Right forelimb (tissue), 1 donor: ENCODE results near the gene VASN.

Source experiments
- DNase-seq: peaks from one replicate; pipeline ENCODE4 v3.0.0-alpha.2; 2018

VASN gene

DNA sequence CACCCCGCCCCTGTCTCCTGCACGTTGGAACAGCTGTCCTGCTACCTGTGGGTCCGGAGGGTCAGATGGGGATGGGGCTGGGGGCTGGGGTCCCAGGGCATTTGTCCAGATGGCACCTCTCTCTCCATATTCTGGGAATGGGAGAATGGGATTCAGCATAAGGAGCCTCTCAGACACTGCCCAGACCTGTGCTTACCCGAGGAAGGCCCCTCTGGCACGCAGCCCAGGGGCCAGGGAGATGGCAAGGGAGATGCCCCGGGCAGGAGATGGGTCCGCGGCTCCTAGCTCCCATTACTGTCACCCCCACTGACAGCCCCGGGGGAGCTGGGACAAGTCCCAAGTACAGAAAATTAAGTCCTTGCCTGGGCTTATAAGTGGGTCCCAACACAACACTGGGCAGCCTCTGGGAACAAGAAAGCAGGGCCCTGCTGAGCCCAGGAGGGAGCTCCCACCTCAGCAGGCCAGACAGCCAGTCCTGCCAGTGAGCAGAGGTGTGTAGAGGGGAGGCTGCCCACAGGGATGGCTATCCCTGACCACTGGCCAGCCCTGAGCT lies 1.8 kb downstream of the VASN start:
- DNase-seq = peak; percentile 55

DNA sequence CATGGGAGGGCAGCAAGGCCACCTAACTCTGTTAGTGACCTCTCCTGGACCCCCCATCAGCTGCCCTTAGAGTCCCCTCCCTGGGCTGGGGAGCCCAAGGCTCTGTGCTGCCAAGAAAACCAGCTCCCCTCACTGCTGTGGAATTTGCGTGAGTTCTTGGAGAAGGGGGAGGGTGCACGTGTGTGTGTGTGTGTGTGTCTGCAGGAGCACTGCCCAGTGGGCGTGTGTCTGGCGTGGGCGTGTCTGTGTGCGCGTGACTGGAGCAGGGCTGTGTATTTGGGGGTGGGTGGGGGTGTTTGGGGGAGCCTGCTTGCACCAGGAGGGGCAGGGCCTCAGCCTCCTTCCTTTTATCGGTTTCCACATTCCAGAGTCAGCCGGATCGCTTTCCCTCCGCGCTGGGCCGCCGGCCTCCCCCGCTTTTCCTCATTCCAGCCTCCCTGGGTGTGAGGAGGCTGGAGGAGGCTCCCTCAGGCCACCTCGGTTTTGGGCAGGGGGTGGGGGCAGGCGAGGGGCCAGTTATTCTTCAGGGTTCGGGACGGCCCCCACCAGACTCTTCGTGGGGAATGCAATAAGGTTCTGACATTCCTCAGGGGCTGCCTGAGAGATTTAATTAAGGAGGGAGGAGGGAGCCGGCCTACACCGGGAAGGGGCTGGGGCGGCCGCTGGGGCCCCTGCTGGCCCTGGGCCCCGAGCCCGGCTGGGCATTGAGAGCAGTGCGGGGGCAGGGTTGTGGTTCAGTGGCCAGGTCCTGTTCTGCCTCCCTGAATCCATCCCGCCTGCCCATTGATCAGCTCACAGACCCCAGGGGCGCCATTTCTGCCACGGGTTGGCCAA lies 2.5 kb downstream of the VASN start:
- peak; percentile 90 for DNase-seq

GRCh38 chr16:4375717-4376116 lies 4.1 kb downstream of the VASN start:
- DNase-seq = no peak

DNA sequence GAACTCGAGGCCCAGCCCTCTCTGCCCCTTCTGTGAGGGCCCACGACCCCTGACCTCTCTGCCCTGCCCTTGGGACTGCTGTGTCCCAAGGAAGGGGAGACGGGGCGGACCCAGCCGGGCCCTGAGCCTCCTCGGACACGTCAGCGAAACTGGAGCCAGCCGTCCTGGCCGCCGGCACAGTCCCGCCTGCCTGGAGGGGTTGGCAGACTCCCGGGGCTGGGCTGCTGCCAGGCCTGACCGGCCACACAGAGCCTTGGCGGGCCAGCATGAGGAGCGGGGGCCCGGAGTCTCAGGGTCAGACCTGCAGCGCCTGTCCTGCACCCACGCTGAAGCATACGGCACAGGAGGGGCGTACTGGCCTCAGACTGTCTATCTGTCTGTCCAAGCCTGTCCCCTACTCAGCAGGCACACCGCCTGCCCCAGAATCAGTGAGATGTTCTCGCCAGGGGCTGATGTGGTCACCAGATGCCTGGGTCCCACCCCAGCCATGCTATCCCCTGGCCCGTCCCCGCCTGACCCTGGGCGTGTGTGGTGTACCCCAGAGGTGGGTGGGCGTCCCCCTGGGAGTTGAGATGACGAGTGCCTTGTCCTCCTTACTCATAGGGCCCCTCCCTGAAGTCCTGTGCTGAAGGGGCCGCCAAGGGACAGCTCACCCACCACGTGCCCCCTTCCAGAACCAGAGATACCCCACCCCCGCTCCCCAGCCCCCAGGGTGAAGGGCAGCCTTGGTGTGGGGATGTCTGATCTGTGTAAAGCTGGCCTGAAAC lies 4.7 kb downstream of the VASN start:
- peak; percentile 91 for DNase-seq

GRCh38 chr16:4376893-4377572 lies 5.4 kb downstream of the VASN start:
- DNase-seq = no peak

DNA sequence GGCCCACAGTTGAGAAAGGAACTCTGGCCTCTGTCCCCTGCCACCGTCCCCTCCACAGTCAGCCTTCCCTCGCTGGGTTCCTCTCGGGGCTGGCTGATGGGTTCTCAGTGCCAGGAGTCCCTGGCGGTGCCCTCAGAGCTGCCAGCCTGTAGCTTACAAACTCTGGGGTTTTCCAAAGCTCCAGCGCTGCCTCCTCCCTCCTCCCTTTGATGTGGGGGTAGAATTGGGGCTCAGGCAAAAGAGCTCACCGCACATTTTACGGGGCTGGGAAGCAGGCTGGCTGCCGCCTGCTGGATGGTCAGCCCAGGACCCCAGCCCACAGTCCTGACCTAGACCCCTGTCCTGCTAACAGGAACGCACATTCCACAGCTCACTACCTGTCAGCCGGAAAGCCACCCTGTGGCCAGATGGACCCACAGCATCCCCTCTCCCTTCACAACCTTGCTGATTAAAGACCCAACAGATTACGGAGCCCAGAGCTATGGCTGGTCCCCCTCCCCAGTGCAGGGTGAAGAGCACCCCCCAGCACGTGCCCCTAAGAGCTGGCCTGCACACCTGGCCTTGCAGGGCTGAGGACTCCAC lies 6.0 kb downstream of the VASN start:
- DNase-seq = no peak

DNA sequence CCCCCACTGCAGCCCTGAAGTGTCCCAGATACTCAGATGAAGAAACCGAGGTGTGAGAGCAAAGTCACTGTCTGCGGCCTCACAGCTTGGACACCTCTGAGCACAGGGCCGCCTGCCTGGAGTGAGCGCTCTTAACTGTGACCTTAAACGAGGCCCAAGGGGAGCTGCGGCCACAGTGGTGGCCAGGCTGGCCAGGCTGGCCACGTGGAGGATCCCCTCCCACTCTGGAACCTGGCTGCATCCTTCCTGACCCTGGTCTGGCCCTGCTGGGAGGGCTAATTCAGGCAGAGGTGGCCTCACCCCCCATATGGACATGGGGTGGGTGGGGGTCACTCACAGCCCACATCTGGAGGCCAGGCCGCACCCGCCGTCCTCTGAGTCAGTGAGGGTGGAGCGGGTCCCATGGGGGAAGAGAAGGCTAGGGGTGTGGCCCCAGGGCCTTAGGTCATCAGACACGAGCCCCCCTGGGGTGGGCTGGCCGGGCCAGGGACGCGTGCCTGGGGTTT lies 6.6 kb downstream of the VASN start:
- DNase-seq = no peak

DNA sequence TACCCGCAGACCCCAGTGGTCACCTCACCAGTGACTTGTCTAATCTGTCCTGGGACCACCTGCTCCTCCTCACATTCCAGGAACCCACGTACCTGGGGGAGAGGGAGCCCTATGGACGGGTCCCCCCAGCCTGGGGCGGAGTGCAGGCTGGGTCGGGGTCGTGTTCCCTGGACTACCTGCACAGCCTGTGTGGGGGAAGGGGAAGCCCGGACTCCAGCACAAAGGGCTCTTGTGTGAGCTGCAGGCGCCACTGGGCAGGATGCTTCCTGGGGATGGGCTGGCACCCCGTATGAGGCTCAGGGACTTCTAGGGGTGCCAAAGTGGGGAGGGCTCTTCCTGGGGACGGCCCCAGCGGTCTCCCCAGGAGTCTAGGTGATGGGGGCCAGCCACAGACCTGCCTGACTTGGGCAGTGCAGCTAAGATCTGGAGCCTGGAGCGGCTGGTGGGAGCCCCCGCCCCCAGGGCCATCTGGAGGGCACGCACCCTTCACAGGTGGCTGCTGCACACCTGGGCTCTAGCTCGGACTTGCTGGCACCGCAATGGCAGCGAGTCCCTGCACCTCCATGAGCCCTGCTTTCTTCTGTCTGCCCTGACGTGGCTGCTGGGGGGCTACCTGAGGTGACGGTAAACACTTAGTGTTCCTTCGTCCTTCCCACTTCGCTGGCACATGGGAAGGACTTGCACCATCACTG lies 7.5 kb downstream of the VASN start:
- no peak for DNase-seq

- DNase-seq = peak; percentile 79
Observed at GRCh38 chr16:4380119-4381063, 8.7 kb downstream of the VASN start.

DNA sequence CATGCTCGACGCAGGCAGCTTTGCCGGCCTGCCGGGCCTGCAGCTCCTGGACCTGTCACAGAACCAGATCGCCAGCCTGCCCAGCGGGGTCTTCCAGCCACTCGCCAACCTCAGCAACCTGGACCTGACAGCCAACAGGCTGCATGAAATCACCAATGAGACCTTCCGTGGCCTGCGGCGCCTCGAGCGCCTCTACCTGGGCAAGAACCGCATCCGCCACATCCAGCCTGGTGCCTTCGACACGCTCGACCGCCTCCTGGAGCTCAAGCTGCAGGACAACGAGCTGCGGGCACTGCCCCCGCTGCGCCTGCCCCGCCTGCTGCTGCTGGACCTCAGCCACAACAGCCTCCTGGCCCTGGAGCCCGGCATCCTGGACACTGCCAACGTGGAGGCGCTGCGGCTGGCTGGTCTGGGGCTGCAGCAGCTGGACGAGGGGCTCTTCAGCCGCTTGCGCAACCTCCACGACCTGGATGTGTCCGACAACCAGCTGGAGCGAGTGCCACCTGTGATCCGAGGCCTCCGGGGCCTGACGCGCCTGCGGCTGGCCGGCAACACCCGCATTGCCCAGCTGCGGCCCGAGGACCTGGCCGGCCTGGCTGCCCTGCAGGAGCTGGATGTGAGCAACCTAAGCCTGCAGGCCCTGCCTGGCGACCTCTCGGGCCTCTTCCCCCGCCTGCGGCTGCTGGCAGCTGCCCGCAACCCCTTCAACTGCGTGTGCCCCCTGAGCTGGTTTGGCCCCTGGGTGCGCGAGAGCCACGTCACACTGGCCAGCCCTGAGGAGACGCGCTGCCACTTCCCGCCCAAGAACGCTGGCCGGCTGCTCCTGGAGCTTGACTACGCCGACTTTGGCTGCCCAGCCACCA lies 9.7 kb downstream of the VASN start:
- DNase-seq = no peak

GRCh38 chr16:4381935-4382794 lies 10.5 kb downstream of the VASN start:
- no peak for DNase-seq

GRCh38 chr16:4382795-4383357 lies 11.2 kb downstream of the VASN start:
- DNase-seq = peak; percentile 49

- DNase-seq = peak; percentile 53
Observed at GRCh38 chr16:4383591-4384444, 12.2 kb downstream of the VASN start.

DNA sequence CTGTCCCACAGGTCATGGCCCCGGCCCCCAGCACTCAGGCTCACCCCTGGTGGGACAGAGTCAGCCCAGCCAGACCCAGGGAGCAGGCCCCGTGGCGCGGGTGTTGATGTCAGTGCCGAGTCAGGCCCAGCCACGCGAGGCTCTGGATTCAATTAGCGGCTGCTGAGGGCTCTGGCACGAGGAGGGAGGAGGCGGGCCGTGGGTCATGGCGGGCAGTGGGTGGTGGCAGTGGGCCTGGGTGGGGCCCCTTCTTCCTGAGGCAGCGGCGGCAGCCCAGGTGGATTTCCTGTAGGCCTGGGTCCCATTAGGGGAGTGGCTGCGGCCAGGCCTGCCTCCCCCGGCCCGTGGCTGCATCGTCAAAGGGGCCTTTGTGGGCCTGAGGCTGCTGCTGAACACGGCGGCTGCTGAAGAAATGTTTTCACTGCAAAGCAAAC lies 12.9 kb downstream of the VASN start:
- DNase-seq = peak; percentile 84

DNA sequence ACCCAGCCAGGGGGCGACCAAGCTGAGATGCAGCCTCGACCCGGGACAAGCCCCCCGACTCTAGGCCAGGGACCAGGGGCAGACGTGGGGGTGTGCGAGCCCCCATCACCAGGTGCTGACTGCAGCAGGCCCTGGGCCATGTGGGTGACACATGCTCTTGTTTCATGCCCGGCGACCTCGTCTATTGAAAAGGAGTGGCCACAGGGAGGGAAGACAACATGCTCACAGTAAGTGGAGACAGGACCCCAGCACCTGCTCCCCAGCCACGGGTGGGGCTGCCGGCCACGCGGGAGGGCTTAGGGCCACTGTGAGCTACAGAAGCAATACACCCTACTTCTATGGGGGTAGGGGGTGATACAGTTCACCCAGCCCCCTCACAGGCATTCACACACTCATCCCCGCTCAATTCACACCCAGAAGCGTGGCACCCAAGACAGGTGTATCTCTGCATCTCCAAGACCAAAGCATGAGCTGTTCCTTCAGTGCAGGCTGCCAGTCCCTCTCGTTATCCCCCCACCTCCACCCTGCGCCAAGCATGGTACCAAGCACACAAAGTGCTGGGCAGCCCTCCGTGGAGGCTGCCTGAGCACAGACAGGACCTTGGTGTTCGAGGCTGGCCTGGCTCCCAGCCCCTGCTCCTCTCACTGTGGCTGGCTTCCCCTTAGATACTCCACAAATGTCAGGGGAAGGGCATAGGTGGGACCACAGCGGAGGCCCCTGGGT lies 13.6 kb downstream of the VASN start:
- DNase-seq = peak; percentile 50

- peak; percentile 76 for DNase-seq
Observed at GRCh38 chr16:4385789-4386450, 14.3 kb downstream of the VASN start.
